Iris pigment epithelial cell (primary cell): ENCODE results near the gene RGS19.
"Not testable (repeated sequence)": the region's sequence is repeated elsewhere in the genome, so short reads cannot be mapped to it uniquely, and the experiment has no call there.

Source experiments
- DNase-seq: peaks from one replicate; pipeline ENCODE4 v3.0.0-alpha.2; 2011; ENCODE audit warnings: low read depth

The RGS19 gene, protein sequence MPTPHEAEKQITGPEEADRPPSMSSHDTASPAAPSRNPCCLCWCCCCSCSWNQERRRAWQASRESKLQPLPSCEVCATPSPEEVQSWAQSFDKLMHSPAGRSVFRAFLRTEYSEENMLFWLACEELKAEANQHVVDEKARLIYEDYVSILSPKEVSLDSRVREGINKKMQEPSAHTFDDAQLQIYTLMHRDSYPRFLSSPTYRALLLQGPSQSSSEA

DNA sequence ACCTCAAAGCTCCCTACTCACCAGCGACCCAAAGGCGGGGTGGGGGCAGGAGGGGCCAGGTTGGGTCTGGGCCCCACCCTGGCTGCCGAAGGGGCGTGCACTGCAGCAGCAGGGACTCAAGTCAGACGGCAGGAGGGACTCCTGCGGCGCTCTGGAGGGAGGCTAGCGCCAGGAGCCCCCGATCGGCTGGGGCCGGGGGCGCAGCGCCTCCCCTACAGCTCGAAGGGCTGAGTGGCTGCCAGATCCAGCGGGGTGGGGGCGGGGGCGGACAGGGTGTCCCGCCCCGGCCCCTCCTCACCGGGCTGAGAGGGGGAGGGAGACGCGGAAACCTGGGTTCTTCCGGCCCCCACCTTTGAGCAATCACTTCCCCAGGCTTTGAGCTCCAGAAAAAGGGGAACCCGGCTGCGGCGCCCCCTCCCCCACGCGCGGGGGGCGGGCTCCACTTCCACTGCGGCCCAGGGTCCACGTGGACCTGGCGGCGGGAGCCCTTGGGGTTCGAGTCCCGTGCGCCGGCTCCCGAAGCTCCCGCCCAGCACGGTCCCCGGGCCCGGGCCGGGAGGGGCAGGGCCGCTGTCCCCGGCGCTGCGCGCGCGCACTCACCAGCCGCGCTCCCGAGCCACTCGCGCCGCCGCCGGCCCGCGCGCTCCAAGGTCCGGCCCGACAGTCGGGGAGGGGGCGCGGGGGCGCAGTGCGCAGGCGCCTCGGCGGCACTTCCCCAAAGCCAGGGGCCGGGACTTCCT lies at the start of gene RGS19:
TSS of gene RGS19 (minus strand) at position 246 of the 740 bp plus-strand sequence. CDS start 2,632 bp downstream, outside the sequence.
- DNase-seq: peak; percentile 50

DNA sequence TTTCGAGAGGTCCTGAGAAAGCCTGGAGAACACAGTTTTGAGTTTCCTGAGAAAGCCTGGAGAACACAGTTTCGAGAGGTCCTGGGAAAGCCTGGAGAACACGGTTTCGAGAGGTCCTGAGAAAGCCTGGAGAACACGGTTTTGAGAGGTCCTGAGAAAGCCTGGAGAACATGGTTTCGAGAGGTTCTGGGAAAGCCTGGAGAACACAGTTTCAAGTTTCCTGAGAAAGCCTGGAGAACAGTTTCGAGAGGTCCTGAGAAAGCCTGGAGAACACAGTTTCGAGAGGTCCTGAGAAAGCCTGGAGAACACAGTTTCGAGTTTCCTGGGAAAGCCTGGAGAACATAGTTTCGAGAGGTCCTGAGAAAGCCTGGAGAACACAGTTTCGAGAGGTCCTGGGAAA lies 44.2 kb upstream of the RGS19 start:
- DNase-seq: not testable (repeated sequence)

DNA sequence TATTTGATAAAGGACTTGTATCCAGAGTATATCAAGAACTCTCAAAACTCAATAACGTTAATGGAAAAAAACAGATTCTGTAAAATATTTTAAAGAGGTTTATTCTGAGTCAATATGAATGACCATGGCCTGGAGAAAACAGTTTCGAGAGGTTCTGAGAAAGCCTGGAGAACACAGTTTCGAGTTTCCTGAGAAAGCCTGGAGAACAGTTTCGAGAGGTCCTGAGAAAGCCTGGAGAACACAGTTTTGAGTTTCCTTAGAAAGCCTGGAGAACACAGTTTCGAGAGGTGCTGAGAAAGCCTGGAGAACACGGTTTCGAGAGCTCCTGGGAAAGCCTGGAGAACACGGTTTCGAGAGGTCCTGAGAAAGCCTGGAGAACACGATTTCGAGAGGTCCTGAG lies 43.6 kb upstream of the RGS19 start:
- not testable (repeated sequence) for DNase-seq

DNA sequence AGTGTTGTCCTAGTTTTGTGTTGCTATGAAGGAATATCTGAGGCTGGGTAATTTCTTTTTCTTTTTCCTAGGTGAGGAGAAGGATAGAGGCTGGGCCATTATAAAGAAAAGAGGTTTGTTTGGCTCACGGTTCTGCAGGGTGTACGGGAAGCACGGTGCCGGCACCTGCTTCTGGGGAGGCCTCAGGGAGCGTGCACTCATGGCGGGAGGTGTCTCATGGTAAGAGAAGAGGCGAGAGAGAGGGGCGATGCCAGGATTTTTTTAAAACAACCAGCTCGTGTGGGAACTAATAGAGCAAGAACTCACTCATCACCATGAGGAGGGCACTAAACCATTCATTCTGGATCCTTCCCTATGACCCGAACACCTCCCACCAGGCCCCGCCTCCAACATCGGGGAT lies 42.3 kb upstream of the RGS19 start:
- no peak for DNase-seq

DNA sequence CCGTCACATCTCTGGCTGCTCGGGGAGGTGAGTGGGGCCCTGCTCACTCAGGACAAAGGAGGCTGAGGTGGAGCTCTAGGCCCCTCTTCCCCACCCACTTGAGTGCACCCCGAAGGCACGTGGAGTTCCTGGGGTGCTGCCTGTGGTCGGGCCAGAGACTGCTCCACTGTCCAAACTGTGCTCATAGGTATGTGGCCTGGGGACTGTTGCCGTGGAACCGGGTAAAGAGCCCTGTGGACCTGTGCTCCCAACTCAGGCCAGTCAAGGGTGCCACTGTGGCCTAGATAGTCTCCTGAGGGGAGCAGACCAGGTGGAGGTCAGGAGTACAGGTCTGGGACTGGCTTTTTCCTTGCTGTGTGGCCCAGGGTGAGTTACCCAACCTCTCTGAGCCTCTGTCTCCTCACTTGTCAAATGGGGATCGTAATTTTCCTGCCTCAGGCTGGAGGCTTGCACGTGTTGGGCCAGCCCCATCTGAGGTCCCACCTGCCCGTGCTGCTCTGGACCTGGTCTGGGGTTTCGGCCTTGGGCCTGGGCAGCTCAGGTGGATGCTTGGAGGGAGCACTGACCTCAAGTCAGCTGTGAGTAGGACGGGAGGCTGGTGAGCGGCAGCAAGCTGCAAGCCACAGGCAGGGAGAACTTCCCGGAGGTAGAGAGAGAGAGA lies 40.5 kb upstream of the RGS19 start:
- no peak for DNase-seq

DNA sequence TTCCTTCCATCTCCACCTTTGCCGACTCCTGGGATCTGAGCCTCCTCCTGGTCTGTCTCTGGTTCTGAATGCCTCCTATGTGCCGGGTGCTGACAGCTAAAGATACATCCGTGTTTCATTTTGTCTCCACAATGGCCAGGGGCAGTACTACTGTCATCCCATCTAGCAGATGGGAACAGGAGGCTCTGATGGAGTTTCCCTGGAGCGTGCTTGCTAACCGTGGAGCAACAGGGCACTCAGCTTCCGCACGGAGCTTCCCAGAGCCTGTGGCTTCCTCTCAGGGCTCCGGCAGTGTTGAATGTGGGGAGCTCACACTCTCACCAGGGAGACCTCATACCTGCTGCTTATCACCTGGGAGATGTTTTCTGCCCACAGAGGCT lies 40.0 kb upstream of the RGS19 start:
- no peak for DNase-seq

DNA sequence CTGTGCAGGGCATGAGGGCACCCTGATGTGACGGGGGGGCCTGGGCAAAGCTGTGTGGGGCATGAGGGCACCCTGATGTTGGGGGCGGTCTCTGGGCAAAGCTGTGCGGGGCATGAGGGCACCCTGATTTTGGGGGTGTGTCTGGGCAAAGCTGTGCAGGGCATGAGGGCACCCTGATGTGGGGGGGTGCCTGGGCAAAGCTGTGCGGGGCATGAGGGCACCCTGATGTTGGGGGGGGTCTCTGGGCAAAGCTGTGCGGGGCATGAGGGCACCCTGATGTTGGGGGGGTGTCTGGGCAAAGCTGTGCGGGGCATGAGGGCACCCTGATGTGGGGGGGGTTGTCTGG lies 38.1 kb upstream of the RGS19 start:
- not testable (repeated sequence) for DNase-seq

DNA sequence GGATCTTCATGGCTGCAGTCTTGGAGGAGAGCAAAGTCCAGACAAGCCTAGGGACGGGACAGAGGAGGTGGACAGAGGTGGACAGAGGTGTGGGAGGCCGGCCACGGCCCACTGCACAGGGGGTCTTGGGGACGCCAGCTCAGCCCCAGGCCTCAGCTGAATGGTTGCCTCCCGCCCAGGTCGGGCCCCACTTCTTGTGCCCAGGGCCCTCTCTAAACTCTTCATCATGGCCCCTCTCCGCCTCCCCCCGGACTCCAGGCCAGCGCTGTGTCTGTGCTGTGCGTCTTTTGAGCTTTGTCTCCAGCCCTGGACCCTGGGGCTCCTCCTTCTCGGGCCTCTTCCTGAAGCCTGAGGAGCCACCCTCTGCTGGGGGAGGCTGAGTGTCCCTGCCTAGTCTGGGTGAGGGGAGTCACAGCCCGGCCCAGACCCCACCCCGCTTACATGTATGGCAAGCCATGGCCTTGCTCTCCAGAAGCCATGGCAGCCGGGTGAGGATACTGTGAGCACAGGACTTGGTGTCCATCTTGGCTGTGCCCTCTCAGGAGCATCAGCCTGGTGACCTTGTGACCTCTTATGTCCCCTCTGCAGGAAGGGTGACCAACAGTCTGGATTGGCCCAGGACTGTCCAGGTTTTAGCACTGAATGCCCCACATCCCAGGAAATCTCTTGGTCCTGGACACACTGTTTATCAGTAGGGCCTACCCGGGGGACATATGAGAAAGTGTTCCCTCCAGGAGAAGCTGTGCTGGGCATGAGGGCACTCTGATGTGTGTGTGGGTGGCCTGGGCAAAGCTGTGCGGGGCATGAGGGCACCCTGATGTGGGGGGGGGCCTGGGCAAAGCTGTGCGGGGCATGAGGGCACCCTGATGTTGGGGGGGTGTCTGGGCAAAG lies 37.5 kb upstream of the RGS19 start:
- DNase-seq: no peak

DNA sequence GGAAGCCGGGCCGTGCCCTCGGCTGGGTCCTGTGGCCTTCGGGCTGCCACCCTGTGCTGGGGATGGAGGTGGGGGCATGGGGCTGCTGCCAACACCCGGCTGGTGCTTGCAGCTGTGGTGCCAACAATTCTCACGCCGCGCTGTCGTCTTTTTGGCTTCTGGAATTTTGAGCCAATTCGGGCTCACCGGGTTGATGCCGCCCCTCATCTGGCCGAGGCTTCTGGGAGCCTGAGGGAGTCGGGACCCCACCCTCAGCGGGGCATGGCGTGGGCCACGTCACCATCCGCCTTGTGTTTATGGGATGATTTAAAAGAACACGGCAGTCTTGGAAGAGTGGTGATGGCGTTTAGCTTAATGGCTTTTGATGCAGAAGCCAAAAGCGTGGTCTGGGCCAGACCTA lies 36.7 kb upstream of the RGS19 start:
- no peak for DNase-seq

DNA sequence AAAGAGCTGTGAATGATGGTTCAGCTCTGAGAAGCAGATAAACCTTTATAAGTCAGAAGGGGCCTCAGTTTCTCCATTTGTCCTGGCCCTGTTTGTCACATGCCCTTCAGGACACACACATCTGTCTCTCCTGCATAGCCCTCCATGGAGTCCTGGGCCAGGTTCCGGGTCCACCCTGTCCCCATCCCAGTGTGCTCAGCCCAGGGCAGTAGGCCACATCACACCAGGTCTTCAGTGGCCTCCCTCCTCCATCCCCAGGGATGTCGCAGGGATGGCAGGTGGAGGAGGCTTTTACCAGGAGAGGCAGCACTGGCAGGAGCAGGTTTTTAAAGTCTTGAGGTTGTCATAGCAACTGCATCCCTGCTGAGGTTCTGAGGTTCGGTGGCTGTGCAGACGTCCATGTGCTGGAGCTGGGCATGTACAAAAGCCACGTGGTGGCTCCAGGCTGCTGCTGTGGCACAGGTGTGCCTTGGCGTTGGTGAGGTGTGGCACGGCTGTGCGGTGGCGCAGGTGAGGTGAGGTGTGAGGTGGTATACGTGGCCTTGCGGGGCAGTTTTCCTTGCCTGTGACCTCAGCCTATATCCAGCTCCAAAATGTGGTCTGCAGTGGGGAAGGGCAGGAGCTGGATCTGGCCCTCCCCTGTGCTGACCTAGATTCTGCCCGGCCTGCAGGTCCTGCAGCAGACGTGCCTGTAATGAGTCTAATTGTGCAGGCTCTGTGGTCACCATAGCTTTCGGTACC lies 36.0 kb upstream of the RGS19 start:
- DNase-seq: no peak

DNA sequence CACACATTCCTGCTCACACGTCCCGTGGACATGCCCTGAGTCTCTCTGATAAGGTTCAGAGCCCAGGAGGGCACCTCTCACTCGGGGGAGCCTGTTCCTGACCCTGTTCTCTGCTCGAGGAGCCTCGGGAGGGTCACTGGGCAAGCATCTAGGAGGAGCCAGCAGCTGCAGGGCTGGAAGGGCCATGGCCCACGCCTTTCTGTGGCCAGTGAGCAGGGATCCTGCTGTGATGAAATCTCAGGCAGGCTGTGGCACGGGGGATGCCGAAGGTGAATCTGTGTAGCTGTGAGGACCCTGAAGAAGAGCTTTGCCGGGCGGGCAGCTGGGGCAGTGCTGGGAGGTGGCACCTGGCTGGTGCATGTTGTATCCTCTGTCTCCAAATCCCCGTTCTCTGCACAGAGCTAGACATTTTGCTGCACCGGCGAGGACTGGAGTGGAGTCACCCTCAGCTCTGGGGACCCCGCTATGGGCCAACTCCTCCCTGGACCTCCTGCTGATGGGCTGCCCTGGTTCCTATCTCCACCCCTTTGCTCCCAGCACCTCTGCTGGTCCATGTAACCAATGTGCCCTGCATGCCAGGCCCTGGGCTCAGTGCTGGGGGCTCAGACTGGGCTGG lies 35.1 kb upstream of the RGS19 start:
- DNase-seq: no peak

DNA sequence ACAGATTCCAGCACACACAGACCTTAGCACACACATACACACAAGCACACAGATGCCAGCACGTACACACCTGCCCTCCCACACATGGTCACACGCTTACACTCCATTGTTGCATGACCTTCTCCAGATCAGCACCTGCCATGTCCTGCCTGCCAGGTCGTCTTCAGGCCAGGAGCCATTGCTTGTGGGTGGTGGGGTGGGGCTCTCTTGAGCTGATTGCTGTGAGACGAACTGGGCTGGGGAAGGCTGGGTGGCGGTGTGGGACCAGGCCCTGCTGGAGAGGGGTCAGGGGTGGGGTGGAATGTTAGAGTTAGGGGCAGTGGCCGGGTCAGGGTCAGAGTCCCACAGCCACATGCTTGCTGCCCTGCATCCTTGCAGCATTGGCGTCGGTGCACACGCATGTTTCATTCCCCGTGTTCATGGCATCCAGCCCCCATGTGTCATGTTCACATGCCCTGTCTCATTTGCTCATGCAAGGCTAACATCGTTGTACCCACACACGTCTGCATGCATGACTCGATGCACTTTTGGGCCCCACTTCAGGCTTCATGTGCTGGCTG lies 34.6 kb upstream of the RGS19 start:
- DNase-seq: no peak

DNA sequence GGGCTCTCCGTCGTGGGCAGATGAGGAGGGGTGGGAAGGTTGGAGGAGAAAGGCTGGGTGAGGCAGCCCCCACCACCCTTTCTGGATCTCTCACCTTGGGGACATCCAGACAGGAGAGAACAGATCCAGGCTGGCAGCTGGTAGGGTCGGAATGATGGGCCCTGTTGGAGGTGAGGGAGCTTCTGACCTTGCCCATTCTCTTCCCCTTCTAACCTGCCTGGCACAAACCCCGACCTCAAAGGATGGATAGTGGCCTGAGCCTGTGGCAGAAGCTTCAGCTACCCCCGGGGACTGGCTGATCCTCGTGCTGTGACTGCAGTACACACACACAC lies 34.1 kb upstream of the RGS19 start:
- DNase-seq: no peak

DNA sequence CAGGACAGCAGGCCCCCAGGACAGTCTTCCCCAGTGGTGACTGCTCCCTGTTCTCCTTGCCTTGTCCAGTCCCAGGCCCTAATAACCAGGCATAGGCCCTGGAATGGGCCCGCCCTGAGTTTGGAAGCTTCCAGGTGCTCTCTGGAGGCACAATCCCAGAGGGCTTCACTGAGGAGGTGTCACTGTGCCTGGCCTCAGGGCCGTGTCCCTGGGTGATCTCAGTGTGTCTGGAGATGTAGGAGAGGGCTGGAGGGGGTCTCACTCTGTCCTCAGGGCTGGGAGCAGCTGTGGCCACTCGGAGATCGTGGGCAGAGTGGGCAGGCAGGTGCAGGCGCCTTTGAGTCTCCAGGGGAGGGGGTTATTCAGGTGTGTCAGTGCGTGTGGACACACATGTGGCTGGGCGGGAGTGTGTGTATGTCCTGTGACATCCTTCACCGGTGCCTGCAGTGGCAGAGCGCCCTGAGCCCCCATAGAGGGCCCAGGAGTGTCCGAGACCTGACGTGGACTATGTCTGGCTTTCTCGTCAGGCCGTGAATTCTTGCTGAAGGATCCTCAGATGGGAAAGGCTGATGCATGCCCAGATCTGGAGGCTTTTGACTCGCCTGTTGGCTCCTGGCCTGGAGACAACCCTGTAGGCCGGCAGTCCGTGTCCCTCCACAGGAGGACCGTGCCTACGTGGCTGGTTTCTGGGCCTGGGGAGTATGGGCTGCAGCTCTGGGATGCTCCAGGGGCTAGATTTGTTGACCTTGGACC lies 33.5 kb upstream of the RGS19 start:
- DNase-seq: no peak

DNA sequence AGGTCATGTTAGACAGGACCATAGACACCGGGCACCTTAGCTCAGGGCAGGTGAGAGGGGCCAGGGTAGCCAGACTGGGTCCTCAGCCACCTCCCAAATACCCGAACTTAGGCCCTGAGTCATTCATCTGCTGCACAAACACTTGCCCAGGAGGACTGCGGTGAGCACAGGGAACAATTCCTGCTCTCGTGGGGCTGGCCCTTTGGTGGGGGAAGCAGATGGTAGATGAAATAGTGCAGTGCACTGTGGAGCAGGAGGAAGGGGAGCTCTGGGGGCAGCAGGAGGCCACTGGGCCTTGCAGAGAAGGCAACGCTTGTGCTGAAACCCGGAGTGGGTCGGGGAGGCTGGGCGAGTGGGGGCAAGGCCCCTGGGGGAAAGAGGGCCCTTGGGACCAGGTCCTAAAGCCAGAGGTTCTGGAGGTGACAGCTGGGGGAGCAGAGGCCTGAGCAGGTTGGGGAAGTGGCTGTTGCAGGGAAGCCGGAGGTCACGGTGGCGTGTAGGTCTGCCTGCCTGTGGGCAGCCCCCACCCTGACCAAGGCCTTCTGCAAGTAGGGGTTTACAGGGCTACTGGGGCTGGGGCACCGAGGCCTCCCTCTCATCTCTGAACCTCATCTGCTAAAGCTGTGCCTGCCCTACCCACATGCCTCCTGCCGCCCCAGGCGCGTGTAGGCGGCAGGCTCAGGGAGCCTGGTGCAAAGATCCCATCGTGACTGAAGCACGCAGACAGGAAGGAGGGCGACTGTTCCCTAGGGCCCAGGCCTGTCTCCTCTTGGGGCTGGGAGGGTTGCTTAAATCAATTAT lies 32.7 kb upstream of the RGS19 start:
- DNase-seq: no peak

DNA sequence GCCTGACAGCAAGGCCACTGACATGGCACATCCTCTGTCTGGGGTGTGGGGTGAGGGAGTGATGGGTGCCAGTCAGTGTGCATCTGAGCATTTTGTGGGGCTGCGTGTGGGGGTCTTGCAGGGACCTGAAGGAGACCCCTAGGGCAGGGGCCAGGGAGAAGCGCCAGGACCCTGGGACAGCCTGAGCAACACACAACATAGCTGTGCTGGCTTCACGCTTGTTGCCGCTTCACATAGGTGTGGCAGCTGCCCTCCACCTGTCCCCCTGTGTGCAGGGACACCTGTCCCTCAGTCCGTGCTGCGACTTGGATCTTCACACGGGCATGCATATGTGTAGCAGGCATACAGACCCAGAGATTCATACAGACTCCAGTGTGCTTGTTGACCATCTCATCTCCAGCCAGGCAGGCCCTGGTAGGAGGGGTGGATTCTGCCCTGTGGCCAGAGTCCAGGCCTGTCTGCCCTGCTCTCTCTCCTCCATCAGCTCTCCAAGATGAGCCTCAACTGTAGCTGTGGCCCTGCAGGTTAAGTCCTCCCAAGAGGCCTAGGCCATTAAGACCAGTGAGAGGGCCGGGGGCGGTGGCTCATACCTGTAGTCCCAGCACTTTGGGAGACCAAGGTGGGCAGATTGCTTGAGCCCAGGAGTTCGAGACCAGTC lies 31.2 kb upstream of the RGS19 start:
- no peak for DNase-seq

DNA sequence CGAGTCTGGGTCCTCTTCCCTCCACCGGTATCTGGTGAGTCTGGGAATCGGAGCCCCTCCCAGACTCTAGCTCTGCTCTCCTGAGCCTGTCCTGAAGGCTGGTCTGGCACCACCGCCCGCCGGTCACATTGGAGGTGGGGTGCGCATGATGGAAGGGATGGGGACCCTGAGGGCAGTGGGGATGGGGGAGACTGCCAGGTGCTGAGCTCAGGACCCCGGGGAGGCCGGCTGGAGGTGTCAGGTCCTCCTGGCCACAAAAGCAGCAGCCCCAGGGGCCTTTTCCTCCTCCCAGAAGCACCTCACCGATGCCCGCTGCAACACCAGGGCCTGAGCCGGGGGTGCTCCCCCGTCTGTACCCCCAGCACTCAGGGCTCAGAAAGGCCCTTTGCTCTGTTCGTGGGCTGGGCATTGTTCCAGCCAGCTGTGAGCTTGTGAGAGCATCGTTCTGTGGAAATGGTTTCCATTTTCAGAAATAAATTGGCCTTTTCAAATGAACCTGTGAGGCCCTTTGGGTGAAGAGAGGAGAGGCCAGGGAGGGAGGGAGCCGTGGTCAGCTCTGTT lies 30.6 kb upstream of the RGS19 start:
- DNase-seq: no peak
